Measurements from ENCODE around the gene TREM2.

- TF ChIP-seq CTCF (IDR thresholded peaks at IDR 0.05; ENCODE audit: low read length) (no peak), EZH2phosphoT487 (IDR thresholded peaks at IDR 0.05; ENCODE audit: low read length) (no peak)
Observed at GRCh38 chr6:41200901-41201763, 38.2 kb upstream of the TREM2 start, which contains the start of gene TREML2.

All from MM.1S (cell line).